ENCODE measurements around the gene COX17.

DNA sequence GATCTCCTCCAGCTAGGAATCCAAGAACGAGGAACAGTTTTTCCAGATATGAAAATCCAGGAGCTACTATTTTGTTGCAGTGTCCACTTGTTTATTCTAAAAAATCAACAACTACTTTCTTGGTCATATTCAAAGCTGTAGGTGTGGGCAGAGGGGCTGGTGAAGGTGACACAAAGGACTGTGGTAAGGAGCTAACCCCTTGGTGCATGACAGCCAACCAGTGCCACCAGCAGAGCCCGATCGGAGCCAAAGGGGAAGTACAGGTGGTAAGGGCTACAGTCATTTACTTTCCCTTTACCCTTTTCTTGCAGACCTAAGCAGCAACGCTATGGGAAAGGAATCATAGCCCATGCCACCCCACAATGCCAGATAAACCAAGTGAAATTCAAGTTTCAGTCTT is 48.8 kb downstream of the COX17 start:
- TF ChIP-seq, protein P1, sequence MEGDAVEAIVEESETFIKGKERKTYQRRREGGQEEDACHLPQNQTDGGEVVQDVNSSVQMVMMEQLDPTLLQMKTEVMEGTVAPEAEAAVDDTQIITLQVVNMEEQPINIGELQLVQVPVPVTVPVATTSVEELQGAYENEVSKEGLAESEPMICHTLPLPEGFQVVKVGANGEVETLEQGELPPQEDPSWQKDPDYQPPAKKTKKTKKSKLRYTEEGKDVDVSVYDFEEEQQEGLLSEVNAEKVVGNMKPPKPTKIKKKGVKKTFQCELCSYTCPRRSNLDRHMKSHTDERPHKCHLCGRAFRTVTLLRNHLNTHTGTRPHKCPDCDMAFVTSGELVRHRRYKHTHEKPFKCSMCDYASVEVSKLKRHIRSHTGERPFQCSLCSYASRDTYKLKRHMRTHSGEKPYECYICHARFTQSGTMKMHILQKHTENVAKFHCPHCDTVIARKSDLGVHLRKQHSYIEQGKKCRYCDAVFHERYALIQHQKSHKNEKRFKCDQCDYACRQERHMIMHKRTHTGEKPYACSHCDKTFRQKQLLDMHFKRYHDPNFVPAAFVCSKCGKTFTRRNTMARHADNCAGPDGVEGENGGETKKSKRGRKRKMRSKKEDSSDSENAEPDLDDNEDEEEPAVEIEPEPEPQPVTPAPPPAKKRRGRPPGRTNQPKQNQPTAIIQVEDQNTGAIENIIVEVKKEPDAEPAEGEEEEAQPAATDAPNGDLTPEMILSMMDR (CRISPR knock-in tag; IDR thresholded peaks at IDR 0.05) = no peak
- no peak for TF ChIP-seq POLR2A (IDR thresholded peaks at IDR 0.05; ENCODE audit: insufficient read depth in 1 of 2, low read depth in 2 of 2, low read length in 2 of 2)
- TF ChIP-seq, protein P2, sequence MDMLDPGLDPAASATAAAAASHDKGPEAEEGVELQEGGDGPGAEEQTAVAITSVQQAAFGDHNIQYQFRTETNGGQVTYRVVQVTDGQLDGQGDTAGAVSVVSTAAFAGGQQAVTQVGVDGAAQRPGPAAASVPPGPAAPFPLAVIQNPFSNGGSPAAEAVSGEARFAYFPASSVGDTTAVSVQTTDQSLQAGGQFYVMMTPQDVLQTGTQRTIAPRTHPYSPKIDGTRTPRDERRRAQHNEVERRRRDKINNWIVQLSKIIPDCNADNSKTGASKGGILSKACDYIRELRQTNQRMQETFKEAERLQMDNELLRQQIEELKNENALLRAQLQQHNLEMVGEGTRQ (IDR thresholded peaks at IDR 0.05; ENCODE audit: low read depth, low read length) = no peak
- TF ChIP-seq, protein P2 (CRISPR knock-in tag; IDR thresholded peaks at IDR 0.05; ENCODE audit: borderline replicate concordance) = no peak
- no peak for TF ChIP-seq ZNF501 (CRISPR knock-in tag; IDR thresholded peaks at IDR 0.05)
- TF ChIP-seq, protein P3, sequence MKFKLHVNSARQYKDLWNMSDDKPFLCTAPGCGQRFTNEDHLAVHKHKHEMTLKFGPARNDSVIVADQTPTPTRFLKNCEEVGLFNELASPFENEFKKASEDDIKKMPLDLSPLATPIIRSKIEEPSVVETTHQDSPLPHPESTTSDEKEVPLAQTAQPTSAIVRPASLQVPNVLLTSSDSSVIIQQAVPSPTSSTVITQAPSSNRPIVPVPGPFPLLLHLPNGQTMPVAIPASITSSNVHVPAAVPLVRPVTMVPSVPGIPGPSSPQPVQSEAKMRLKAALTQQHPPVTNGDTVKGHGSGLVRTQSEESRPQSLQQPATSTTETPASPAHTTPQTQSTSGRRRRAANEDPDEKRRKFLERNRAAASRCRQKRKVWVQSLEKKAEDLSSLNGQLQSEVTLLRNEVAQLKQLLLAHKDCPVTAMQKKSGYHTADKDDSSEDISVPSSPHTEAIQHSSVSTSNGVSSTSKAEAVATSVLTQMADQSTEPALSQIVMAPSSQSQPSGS (CRISPR knock-in tag; IDR thresholded peaks at IDR 0.05) = no peak
- TF ChIP-seq CC2D1A (CRISPR knock-in tag; IDR thresholded peaks at IDR 0.05) = no peak
- no peak for TF ChIP-seq ZNF747 (CRISPR knock-in tag; IDR thresholded peaks at IDR 0.05; ENCODE audit: borderline replicate concordance)
- TF ChIP-seq ARHGAP35 (CRISPR knock-in tag; IDR thresholded peaks at IDR 0.05; ENCODE audit: borderline replicate concordance) = no peak
- no peak for TF ChIP-seq ELF3 (CRISPR knock-in tag; IDR thresholded peaks at IDR 0.05)
- TF ChIP-seq, protein P4, sequence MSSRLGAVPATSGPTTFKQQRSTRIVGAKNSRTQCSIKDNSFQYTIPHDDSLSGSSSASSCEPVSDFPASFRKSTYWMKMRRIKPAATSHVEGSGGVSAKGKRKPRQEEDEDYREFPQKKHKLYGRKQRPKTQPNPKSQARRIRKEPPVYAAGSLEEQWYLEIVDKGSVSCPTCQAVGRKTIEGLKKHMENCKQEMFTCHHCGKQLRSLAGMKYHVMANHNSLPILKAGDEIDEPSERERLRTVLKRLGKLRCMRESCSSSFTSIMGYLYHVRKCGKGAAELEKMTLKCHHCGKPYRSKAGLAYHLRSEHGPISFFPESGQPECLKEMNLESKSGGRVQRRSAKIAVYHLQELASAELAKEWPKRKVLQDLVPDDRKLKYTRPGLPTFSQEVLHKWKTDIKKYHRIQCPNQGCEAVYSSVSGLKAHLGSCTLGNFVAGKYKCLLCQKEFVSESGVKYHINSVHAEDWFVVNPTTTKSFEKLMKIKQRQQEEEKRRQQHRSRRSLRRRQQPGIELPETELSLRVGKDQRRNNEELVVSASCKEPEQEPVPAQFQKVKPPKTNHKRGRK (CRISPR knock-in tag; IDR thresholded peaks at IDR 0.05) = no peak
- no peak for TF ChIP-seq RBM22 (optimal IDR thresholded peaks at IDR 0.05; ENCODE audit: low read length)
- TF ChIP-seq NFE2L1 (CRISPR knock-in tag; IDR thresholded peaks at IDR 0.05; ENCODE audit: borderline replicate concordance) = no peak
- TF ChIP-seq, protein P5, sequence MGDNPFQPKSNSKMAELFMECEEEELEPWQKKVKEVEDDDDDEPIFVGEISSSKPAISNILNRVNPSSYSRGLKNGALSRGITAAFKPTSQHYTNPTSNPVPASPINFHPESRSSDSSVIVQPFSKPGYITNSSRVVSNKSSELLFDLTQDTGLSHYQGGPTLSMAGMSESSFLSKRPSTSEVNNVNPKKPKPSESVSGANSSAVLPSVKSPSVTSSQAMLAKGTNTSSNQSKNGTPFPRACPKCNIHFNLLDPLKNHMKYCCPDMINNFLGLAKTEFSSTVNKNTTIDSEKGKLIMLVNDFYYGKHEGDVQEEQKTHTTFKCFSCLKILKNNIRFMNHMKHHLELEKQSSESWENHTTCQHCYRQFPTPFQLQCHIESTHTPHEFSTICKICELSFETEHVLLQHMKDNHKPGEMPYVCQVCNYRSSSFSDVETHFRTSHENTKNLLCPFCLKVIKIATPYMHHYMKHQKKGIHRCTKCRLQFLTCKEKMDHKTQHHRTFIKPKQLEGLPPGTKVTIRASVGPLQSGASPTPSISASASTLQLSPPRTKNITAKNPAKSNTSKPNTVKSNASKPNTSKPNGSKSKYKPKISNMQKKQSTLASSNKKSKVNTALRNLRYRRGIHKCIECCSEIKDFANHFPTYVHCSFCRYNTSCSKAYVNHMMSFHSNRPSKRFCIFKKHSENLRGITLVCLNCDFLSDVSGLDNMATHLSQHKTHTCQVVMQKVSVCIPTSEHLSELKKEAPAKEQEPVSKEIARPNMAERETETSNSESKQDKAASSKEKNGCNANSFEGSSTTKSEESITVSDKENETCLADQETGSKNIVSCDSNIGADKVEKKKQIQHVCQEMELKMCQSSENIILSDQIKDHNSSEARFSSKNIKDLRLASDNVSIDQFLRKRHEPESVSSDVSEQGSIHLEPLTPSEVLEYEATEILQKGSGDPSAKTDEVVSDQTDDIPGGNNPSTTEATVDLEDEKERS (CRISPR knock-in tag; IDR thresholded peaks at IDR 0.05) = no peak
